Measurements from ENCODE around the gene LRCH4.
A peak's percentile ranks its signal among the peaks of the same experiment; 100 is the strongest.
"Not testable (repeated sequence)": the region's sequence is repeated elsewhere in the genome, so short reads cannot be mapped to it uniquely, and the experiment has no call there.

Gene LRCH4

DNA sequence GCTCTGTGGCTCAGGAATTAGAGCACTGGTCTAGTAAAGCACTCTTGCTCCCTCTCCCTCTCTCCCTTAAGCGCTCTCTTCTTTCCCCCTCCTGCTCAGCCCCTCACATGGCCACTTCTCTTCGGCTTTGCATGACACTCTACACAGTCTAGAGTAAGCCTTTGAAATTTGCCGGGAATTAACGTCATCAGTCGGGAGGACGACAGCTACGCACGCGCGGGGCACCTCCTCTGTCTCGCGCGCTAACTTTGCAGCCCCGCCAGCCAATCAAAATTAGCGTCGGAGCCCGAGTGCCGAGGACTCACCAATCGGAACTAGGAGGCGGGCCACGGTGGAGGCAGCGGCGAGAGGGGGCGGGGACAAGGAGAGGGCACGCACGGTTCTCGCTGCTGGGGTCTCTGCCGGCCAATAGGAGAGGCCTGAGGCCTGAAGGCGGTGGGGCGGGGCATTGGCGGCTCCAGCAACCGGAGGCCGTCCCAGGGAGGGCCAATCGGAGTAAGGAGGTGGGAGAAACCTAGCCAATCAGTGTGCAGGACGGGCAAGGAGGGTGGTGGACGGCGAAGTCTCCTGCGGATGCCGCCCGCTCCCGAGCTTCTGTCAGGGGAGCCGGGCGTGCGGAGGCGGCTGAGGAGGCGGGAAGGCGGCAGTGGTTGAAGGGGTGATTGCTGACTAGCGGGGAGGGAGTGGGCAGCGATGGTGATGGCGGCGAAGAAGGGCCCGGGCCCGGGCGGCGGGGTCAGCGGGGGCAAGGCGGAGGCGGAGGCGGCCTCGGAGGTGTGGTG, 47.1 kb downstream of the LRCH4 start, which contains the start of gene AGFG2:
Gene AGFG2, plus strand, starts transcription at position 550 of the 782 bp plus-strand sequence. Its CDS starts 144 bp downstream, at position 694.
- DNase-seq (ENCODE audit: extremely low read depth, low read depth) = peak; percentile 99
- TF ChIP-seq, protein P1, sequence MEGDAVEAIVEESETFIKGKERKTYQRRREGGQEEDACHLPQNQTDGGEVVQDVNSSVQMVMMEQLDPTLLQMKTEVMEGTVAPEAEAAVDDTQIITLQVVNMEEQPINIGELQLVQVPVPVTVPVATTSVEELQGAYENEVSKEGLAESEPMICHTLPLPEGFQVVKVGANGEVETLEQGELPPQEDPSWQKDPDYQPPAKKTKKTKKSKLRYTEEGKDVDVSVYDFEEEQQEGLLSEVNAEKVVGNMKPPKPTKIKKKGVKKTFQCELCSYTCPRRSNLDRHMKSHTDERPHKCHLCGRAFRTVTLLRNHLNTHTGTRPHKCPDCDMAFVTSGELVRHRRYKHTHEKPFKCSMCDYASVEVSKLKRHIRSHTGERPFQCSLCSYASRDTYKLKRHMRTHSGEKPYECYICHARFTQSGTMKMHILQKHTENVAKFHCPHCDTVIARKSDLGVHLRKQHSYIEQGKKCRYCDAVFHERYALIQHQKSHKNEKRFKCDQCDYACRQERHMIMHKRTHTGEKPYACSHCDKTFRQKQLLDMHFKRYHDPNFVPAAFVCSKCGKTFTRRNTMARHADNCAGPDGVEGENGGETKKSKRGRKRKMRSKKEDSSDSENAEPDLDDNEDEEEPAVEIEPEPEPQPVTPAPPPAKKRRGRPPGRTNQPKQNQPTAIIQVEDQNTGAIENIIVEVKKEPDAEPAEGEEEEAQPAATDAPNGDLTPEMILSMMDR (IDR thresholded peaks at IDR 0.05; ENCODE audit: low read depth, low read length) = no peak

DNA sequence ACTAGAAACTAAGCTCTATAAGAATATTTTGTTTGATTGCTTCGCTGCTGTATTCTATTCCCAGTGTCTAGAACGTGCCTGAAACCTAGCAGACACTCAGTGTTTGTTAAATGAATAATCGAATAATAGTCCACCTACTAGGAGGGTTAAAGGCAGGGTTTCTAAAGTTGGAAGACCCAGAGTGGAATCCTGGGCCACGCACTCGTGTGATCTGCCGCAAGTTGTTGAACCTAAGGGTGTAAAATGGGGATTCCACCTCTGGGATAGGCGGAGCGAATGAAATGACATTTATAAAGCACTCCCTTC, 47.6 kb downstream of the LRCH4 start:
- DNase-seq (ENCODE audit: extremely low read depth, low read depth) = no peak
- TF ChIP-seq, protein P1 (IDR thresholded peaks at IDR 0.05; ENCODE audit: low read depth, low read length) = no peak

DNA sequence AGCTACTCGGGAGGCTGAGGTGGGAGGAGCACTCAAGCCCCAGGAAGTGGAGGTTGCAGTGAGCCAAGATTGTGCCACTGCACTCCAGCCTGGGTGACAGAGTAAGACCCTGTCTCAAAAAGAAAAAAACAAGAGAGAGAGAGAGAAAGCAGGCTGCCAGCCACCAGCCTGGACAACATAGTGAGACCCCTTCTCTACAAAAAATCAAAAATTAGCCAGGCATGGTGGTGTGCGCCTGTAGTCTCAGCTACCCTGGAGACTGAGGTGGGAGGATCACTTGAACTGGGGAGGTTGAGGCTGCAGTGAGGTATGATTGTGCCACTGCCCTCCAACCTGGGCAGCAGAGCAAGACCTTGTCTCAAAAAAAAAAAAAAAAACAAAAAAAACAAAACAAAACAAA, 49.2 kb downstream of the LRCH4 start:
- DNase-seq (ENCODE audit: extremely low read depth, low read depth) = not testable (repeated sequence)

DNA sequence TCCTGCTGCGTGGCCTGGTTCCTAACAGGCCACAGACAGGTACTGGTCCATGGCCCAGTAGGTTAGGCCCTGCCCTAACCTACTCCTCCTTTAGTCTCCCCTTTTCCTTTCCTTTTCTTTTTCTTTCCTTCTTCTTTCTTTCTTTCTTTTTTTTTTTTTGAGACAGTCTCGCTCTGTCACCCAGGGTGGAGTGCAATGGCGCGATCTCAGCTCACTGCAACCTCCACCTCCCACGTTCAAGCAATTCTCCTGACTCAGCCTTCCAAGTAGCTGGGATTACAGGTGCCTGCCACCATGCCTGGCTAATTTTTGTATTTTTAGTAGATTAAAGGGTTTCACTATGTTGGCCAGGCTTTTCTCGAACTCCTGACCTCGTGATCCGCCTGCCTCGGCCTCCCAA, 49.9 kb downstream of the LRCH4 start:
- DNase-seq (ENCODE audit: extremely low read depth, low read depth) = not testable (repeated sequence)

DNA sequence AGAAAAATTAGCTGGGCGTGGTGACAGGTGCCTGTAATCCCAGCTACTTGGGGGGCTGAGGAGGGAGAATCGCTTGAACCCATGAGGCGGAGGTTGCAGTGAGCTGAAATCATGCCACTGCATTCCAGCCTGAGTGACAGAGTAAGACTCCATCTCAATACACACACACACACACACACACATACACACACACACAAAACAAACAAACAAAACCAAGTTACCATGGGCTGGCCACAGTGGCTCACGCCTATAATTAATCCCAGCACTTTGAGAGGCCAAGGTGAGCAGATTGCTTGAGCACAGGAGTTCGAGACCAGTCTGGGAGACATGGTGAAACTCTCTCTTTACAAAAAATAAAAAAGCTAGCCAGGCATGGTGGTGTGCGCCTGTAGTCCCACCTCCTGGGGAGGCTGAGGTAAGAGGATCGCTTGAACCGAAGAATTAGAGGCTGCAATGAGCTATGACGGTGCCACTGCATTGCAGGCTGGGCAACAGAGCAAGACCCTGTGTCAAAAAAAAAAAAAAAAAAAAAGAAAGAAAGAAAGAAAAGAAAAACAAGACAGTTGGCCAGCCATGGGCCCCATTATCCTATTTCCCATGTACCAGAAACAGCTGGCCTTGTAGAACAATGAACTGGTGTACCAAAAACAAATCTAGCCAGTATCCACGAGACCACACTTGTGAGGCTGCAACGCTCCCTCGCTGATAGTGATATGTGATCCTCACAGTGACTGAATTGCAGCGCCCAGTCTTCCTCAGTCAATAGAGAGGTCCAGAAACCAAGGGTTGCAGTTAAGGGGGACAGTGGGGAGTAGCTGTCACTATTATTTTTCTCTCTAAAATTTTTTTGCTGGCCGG, 53.5 kb downstream of the LRCH4 start:
- DNase-seq (ENCODE audit: extremely low read depth, low read depth) = no peak
- TF ChIP-seq, protein P1 (IDR thresholded peaks at IDR 0.05; ENCODE audit: low read depth, low read length) = no peak

DNA sequence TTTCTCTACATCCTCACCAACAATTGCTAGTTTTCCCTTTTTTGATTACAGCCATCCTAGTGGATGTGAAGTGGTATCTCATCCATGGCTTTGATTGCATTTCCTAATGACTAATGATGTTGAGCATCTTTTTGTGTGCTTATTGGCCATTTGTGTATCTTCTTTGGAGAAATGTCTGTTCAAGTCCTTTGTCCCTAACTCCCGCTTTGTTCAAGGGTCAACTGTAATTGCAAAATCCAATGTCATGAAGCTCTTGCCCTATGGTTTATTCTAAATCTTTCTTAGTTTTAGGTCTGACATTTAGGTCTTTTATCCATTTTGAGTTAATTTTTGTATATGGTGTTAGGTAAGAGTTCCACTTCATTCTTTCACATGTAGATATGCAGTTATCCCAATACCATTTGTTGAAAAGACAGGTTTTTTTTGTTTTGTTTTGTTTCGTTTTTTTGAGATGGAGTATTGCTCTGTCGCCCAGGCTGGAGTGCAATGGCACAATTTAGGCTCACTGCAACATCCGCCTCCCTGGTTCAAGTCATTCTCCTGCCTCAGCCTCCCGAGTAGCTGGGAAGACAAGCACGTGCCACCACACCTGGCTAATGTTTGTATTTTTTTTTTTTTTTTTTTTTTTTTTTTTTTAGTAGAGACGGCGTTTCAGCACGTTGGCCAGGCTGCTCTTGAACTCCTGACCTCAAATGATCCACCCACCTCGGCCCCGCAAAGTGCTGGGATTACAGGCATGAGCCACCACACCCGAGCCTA, 57.6 kb downstream of the LRCH4 start:
- not testable (repeated sequence) for DNase-seq (ENCODE audit: extremely low read depth, low read depth)

Measured in AG09319 (cell line).